MM.1S (cell line): Measurements from ENCODE around the gene PNKP.
A peak's percentile ranks its signal among the peaks of the same experiment; 100 is the strongest.

Source experiments
- DNase-seq: peaks from one replicate; pipeline ENCODE4 v3.0.0-alpha.2; 2015
- H2AFZ ChIP-seq: fragments of 300-600 bp; sonication (generic); 2 replicates; pipeline ENCODE4 v1.6.0; 2016; ENCODE audit warnings: antibody characterized with exemption, low read length
- H3F3A ChIP-seq: fragments of 300-600 bp; sonication (generic); 2 replicates; pipeline ENCODE4 v1.6.1; 2016; ENCODE audit warnings: mild to moderate bottlenecking, antibody characterized with exemption, low read length, moderate library complexity, mixed read lengths; ENCODE audit not compliant: insufficient read depth
- H3K27ac ChIP-seq: fragments of 300-600 bp; sonication (generic); 2 replicates; pipeline ENCODE4 v1.5.1; 2016; ENCODE audit warnings: mild to moderate bottlenecking, low read length
- H3K27me3 ChIP-seq: fragments of 300-600 bp; sonication (generic); replicated peaks from 2 replicates; pipeline ENCODE4 v1.6.0; 2016; ENCODE audit warnings: low read length; ENCODE audit not compliant: insufficient read depth
- H3K36me3 ChIP-seq: fragments of 300-600 bp; sonication (generic); replicated peaks from 2 replicates; pipeline ENCODE4 v1.6.1; 2016; ENCODE audit warnings: mild to moderate bottlenecking, low read length, mixed read lengths; ENCODE audit not compliant: insufficient read depth
- H3K4me1 ChIP-seq: fragments of 300-600 bp; sonication (generic); 2 replicates; pipeline ENCODE4 v1.6.1; 2016; ENCODE audit warnings: low read length, mixed read lengths
- H3K4me2 ChIP-seq: fragments of 300-600 bp; sonication (generic); 2 replicates; pipeline ENCODE4 v1.6.0; 2016; ENCODE audit warnings: low read depth, low read length
- H3K4me3 ChIP-seq: fragments of 300-600 bp; sonication (generic); 2 replicates; pipeline ENCODE4 v1.5.1; 2016; ENCODE audit warnings: low read length, mixed read lengths
- H3K79me2 ChIP-seq: fragments of 300-600 bp; sonication (generic); 2 replicates; pipeline ENCODE4 v1.6.1; 2016; ENCODE audit warnings: mixed run types, low read length, mixed read lengths
- H3K9ac ChIP-seq: fragments of 300-600 bp; sonication (generic); 2 replicates; pipeline ENCODE4 v1.6.1; 2016; ENCODE audit warnings: low read length, mixed read lengths
- H3K9me2 ChIP-seq: fragments of 300-600 bp; sonication (generic); replicated peaks from 2 replicates; pipeline ENCODE4 v1.6.1; 2016; ENCODE audit warnings: mild to moderate bottlenecking, low read length, mixed read lengths; ENCODE audit not compliant: insufficient read depth
- H3K9me3 ChIP-seq: fragments of 300-600 bp; sonication (generic); replicated peaks from 2 replicates; pipeline ENCODE4 v1.6.1; 2016; ENCODE audit warnings: mild to moderate bottlenecking, low read length, mixed read lengths; ENCODE audit not compliant: insufficient read depth
- H4K20me1 ChIP-seq: fragments of 300-600 bp; sonication (generic); 2 replicates; pipeline ENCODE4 v1.6.1; 2016; ENCODE audit warnings: mild to moderate bottlenecking, low read length, moderate library complexity, mixed read lengths; ENCODE audit not compliant: insufficient read depth
- CTCF ChIP-seq: fragments of 300-600 bp; sonication (generic); IDR thresholded peaks from 2 replicates; pipeline ENCODE4 v1.5.1; 2016; ENCODE audit warnings: antibody characterized with exemption, low read length, mixed read lengths
- EZH2 ChIP-seq: fragments of 300-600 bp; sonication (generic); optimal IDR thresholded peaks from 2 replicates; pipeline ENCODE3; 2017; ENCODE audit warnings: low read depth, mild to moderate bottlenecking, antibody characterized with exemption, low read length, mixed read lengths
- EZH2phosphoT487 ChIP-seq: fragments of 300-600 bp; sonication (generic); IDR thresholded peaks from 2 replicates; pipeline ENCODE4 v1.6.1; 2018; ENCODE audit warnings: antibody characterized with exemption, low read length

PNKP gene

DNA sequence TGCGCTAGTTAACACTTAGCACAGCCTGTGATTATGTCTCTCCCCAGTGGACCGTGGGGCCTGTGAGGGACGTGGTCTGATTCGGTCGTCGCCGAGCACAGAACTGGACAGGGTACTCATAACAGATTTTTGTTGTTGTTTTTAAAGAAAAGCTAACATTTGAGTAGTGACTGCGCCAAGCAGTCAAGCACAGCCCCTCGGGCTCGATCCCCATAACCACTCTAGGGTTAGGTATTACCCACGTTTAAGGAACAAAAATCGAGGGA is 17.2 kb downstream of the PNKP start:
- Histone ChIP-seq H3K27me3 (no peaks in the 10 kb centered on the region), H3K9me2 (no peaks in the 10 kb centered on the region), H3K4me3 (peak overlapping the region; percentile 91), H3K4me2 (peak overlapping the region; percentile 72), H3K27ac (no peak overlapping the region), H3K79me2 (peaks cover 32% of the 10 kb centered on the region), H2AFZ (peak overlapping the region; percentile 92), H3K9me3 (no peaks in the 10 kb centered on the region), H3K9ac (peak overlapping the region; percentile 100; the same call in 1 of the 2 replicates), H3K4me1 (peaks cover 15% of the 10 kb centered on the region), H3F3A (peaks cover 14% of the 10 kb centered on the region), H4K20me1 (no peaks in the 10 kb centered on the region; the same call in 1 of the 2 replicates), H3K36me3 (no peaks in the 10 kb centered on the region)
- DNase-seq, result no peak
- no peak for TF ChIP-seq CTCF
- TF ChIP-seq EZH2, result no peak
- TF ChIP-seq EZH2phosphoT487, result no peak

GRCh38 chr19:49849433-49850220 is 17.7 kb downstream of the PNKP start:
- no peak overlapping the region for H3K27ac ChIP-seq
- H3K4me3 ChIP-seq, result peak overlapping the region; percentile 91
- no peaks in the 10 kb centered on the region for H3K27me3 ChIP-seq
- 0 out of 2 replicates have a peak overlapping the region, but pooled peaks have one; percentile 100 for H3K9ac ChIP-seq
- H3K36me3 ChIP-seq, result no peaks in the 10 kb centered on the region
- no peaks in the 10 kb centered on the region for H3K9me3 ChIP-seq
- 0 out of 2 replicates have a peak overlapping the region, but pooled peaks have one; percentile 92 for H2AFZ ChIP-seq
- no peaks in the 10 kb centered on the region for H3K9me2 ChIP-seq
- DNase-seq, result no peak
- peaks cover 32% of the 10 kb centered on the region for H3K79me2 ChIP-seq
- peaks cover 15% of the 10 kb centered on the region for H3K4me1 ChIP-seq
- no peak for TF ChIP-seq EZH2phosphoT487
- no peak for TF ChIP-seq CTCF
- TF ChIP-seq EZH2, result no peak
- H3F3A ChIP-seq, result peaks cover 12% of the 10 kb centered on the region
- H4K20me1 ChIP-seq, result no peaks in the 10 kb centered on the region; the same call in 1 of the 2 replicates
- peak overlapping the region; percentile 72 for H3K4me2 ChIP-seq

- Histone ChIP-seq H2AFZ (no peak overlapping the region), H3F3A (peaks cover 12% of the 10 kb centered on the region), H3K27me3 (no peaks in the 10 kb centered on the region), H3K4me1 (peaks cover 15% of the 10 kb centered on the region), H3K79me2 (peaks cover 27% of the 10 kb centered on the region), H3K27ac (no peak overlapping the region), H3K9me3 (no peaks in the 10 kb centered on the region), H3K4me3 (no peak overlapping the region), H3K36me3 (no peaks in the 10 kb centered on the region), H3K9me2 (no peaks in the 10 kb centered on the region), H4K20me1 (no peaks in the 10 kb centered on the region; the same call in 1 of the 2 replicates), H3K4me2 (no peak overlapping the region), H3K9ac (no peak overlapping the region)
- TF ChIP-seq EZH2phosphoT487, result no peak
- TF ChIP-seq EZH2, result no peak
- TF ChIP-seq CTCF, result no peak
- no peak for DNase-seq
Observed at GRCh38 chr19:49848938-49849337, 18.4 kb downstream of the PNKP start.
